Keratinocyte (primary cell): ENCODE data around the gene MRC2.

Experiments used
- EZH2 ChIP-seq: IDR thresholded peaks from one replicate; pipeline ENCODE4 v1.6.1; 2012; ENCODE audit warnings: inconsistent platforms, mild to moderate bottlenecking, low read length, moderate library complexity
- TF ChIP-seq, protein P1 (sequence below), 3 experiments: IDR thresholded peaks in 1 of 3; conservative IDR thresholded peaks in 1 of 3; optimal IDR thresholded peaks in 1 of 3; 2 replicates in 2 of 3; 3 replicates in 1 of 3; pipeline versions ENCODE3 to v1.5.1; 2011; ENCODE audit warnings: low read length in 3 of 3, mild to moderate bottlenecking in 3 of 3, moderate library complexity in 2 of 3, control low read depth in 1 of 3, inconsistent platforms in 1 of 3; ENCODE audit not compliant: insufficient read depth in 2 of 3; ENCODE audit errors: extremely low read depth in 1 of 3

DNA sequence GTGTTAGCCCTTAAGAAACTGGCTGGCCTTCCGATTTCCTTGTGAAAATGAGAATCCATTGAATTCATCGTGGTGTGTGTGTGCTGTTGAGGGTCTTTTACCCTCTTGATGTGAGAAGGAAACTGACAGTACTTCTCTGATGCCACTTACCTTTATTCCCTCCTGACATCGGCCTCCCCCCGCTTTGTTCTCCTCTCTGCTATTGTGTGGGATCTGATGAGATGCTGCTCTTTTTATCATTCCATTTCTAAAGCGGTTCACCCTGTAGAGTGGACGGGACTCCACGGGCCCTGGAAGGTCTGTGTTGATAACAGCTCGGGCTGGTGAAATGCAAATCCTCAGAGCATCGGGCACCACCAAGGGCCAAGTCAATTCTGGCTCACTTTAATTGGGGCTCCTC lies 110.8 kb downstream of the MRC2 start:
- TF ChIP-seq EZH2: no peak
- TF ChIP-seq, protein P1, sequence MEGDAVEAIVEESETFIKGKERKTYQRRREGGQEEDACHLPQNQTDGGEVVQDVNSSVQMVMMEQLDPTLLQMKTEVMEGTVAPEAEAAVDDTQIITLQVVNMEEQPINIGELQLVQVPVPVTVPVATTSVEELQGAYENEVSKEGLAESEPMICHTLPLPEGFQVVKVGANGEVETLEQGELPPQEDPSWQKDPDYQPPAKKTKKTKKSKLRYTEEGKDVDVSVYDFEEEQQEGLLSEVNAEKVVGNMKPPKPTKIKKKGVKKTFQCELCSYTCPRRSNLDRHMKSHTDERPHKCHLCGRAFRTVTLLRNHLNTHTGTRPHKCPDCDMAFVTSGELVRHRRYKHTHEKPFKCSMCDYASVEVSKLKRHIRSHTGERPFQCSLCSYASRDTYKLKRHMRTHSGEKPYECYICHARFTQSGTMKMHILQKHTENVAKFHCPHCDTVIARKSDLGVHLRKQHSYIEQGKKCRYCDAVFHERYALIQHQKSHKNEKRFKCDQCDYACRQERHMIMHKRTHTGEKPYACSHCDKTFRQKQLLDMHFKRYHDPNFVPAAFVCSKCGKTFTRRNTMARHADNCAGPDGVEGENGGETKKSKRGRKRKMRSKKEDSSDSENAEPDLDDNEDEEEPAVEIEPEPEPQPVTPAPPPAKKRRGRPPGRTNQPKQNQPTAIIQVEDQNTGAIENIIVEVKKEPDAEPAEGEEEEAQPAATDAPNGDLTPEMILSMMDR (optimal IDR thresholded peaks at IDR 0.05 in 1 of 3, IDR thresholded peaks at IDR 0.05 in 1 of 3, conservative IDR thresholded peaks at IDR 0.05 in 1 of 3; ENCODE audit: extremely low read depth in 1 of 3, insufficient read depth in 2 of 3, low read length in 3 of 3): no peak
